ENCODE measurements around the gene ZNF831.

The ZNF831 gene

GRCh38 chr20:59258221-59258621, 94.6 kb downstream of the ZNF831 start:
- H3K9ac ChIP-seq: peak overlapping the region in 1 of 11 experiments; percentile 13; a peak in 1 of 22 replicates
- peaks cover 30 to 55% (median 39%) of the 10 kb centered on the region in 10 experiments for H3K4me1 ChIP-seq
- no peak overlapping the region for H3K4me3 ChIP-seq
- H3K36me3 ChIP-seq: no peaks in the 10 kb centered on the region
- peak overlapping the region; percentile 22 to 71 (median 48) for H3K4me2 ChIP-seq
- H3K9me3 ChIP-seq (replicated peaks in 1 of 11): no peaks in the 10 kb centered on the region
- H3K27me3 ChIP-seq: no peaks in the 10 kb centered on the region; a peak in 1 of 22 replicates
- no peaks in the 10 kb centered on the region for H4K20me1 ChIP-seq
- TF ChIP-seq Cebpa-rat (IDR thresholded peaks at IDR 0.05): no peak
- peak overlapping the region in 4 of 11 experiments; percentile 34 to 71 (median 58); a peak in 7 of 22 replicates for H3K27ac ChIP-seq

- Histone ChIP-seq H4K20me1 (no peaks in the 10 kb centered on the region), H3K9me3 (replicated peaks in 1 of 11) (no peaks in the 10 kb centered on the region), H3K27me3 (no peaks in the 10 kb centered on the region; a peak in 1 of 22 replicates), H3K36me3 (no peaks in the 10 kb centered on the region), H3K4me1 (peaks cover 13 to 43% (median 27%) of the 10 kb centered on the region in 10 experiments), H3K9ac (no peak overlapping the region), H3K4me2 (peak overlapping the region in 5 of 11 experiments; percentile 0 to 66 (median 5); a peak in 4 of 22 replicates), H3K27ac (no peak overlapping the region), H3K4me3 (no peak overlapping the region)
- no peak for TF ChIP-seq Cebpa-rat (IDR thresholded peaks at IDR 0.05)
Observed at GRCh38 chr20:59259946-59260345, 96.3 kb downstream of the ZNF831 start.

- peak overlapping the region in 4 of 11 experiments; percentile 4 to 39 (median 16); a peak in 5 of 22 replicates for H3K4me2 ChIP-seq
Observed at GRCh38 chr20:59265298-59265697, 101.7 kb downstream of the ZNF831 start.

GRCh38 chr20:59268870-59269269, 105.2 kb downstream of the ZNF831 start:
- no peaks in the 10 kb centered on the region for H3K9me3 ChIP-seq (replicated peaks in 1 of 11)
- no peaks in the 10 kb centered on the region for H3K36me3 ChIP-seq
- TF ChIP-seq Cebpa-rat (IDR thresholded peaks at IDR 0.05): no peak
- H3K27ac ChIP-seq: no peak overlapping the region
- H3K4me2 ChIP-seq: peak overlapping the region in 7 of 11 experiments; percentile 11 to 46 (median 31); a peak in 8 of 22 replicates
- no peaks in the 10 kb centered on the region for H4K20me1 ChIP-seq
- peaks cover 7 to 35% (median 22%) of the 10 kb centered on the region in 10 experiments for H3K4me1 ChIP-seq
- H3K9ac ChIP-seq: no peak overlapping the region
- no peak overlapping the region for H3K4me3 ChIP-seq
- no peaks in the 10 kb centered on the region for H3K27me3 ChIP-seq

More at GRCh38 chr20:59265298-59265697, 101.7 kb downstream of the ZNF831 start:
- H3K9me3 ChIP-seq (replicated peaks in 1 of 11): no peaks in the 10 kb centered on the region
- H3K27ac ChIP-seq: no peak overlapping the region
- H3K4me3 ChIP-seq: no peak overlapping the region
- no peaks in the 10 kb centered on the region for H3K36me3 ChIP-seq
- H3K9ac ChIP-seq: no peak overlapping the region
- no peak for TF ChIP-seq Cebpa-rat (IDR thresholded peaks at IDR 0.05)
- no peaks in the 10 kb centered on the region for H4K20me1 ChIP-seq
- peaks cover 7 to 26% (median 12%) of the 10 kb centered on the region in 10 experiments; a peak in 18 of 20 replicates for H3K4me1 ChIP-seq
- H3K27me3 ChIP-seq: no peaks in the 10 kb centered on the region

- no peak overlapping the region for H3K27ac ChIP-seq
- no peak overlapping the region for H3K9ac ChIP-seq
- no peaks in the 10 kb centered on the region for H3K9me3 ChIP-seq (replicated peaks in 1 of 11)
- H3K36me3 ChIP-seq: no peaks in the 10 kb centered on the region
- H3K4me3 ChIP-seq: no peak overlapping the region
- peak overlapping the region in 8 of 11 experiments; percentile 8 to 46 (median 27); a peak in 13 of 22 replicates for H3K4me2 ChIP-seq
- no peaks in the 10 kb centered on the region for H3K27me3 ChIP-seq
- H3K4me1 ChIP-seq: peaks cover 13 to 41% (median 29%) of the 10 kb centered on the region in 10 experiments
- no peaks in the 10 kb centered on the region for H4K20me1 ChIP-seq
- TF ChIP-seq Cebpa-rat (IDR thresholded peaks at IDR 0.05): no peak
Observed at GRCh38 chr20:59269411-59270025, 105.9 kb downstream of the ZNF831 start.

GRCh38 chr20:59270380-59270779, 106.8 kb downstream of the ZNF831 start:
- Histone ChIP-seq H3K9me3 (replicated peaks in 1 of 11) (no peaks in the 10 kb centered on the region), H4K20me1 (no peaks in the 10 kb centered on the region), H3K9ac (no peak overlapping the region), H3K4me2 (0 out of 22 replicates have a peak overlapping the region, but pooled peaks of 1 of the 11 experiments have one; percentile 46), H3K27ac (no peak overlapping the region), H3K27me3 (no peaks in the 10 kb centered on the region), H3K36me3 (no peaks in the 10 kb centered on the region), H3K4me1 (peaks cover 17 to 43% (median 37%) of the 10 kb centered on the region in 10 experiments), H3K4me3 (no peak overlapping the region)
- no peak for TF ChIP-seq Cebpa-rat (IDR thresholded peaks at IDR 0.05)

- no peaks in the 10 kb centered on the region for H3K9me3 ChIP-seq (replicated peaks in 1 of 11)
- H3K27me3 ChIP-seq: no peaks in the 10 kb centered on the region
- peak overlapping the region in 9 of 11 experiments; percentile 36 to 62 (median 40); a peak in 15 of 22 replicates for H3K27ac ChIP-seq
- H3K36me3 ChIP-seq: no peaks in the 10 kb centered on the region
- TF ChIP-seq Cebpa-rat (IDR thresholded peaks at IDR 0.05): no peak
- peak overlapping the region in 2 of 10 experiments; percentile 3 to 5; a peak in 3 of 20 replicates for H3K4me3 ChIP-seq
- peak overlapping the region; percentile 66 to 88 (median 84) for H3K4me2 ChIP-seq
- H3K9ac ChIP-seq: peak overlapping the region in 6 of 11 experiments; percentile 12 to 45 (median 38); a peak in 9 of 22 replicates
- peaks cover 22 to 77% (median 71%) of the 10 kb centered on the region in 10 experiments for H3K4me1 ChIP-seq
- H4K20me1 ChIP-seq: no peaks in the 10 kb centered on the region
Observed at GRCh38 chr20:59273739-59274357, 110.2 kb downstream of the ZNF831 start.

GRCh38 chr20:59276938-59277337, 113.3 kb downstream of the ZNF831 start:
- H3K27ac ChIP-seq: no peak overlapping the region
- no peaks in the 10 kb centered on the region for H3K9me3 ChIP-seq (replicated peaks in 1 of 11)
- H3K4me2 ChIP-seq: peak overlapping the region; percentile 28 to 88 (median 77)
- H4K20me1 ChIP-seq: no peaks in the 10 kb centered on the region
- no peak for TF ChIP-seq Cebpa-rat (IDR thresholded peaks at IDR 0.05)
- no peak overlapping the region for H3K4me3 ChIP-seq
- H3K36me3 ChIP-seq: no peaks in the 10 kb centered on the region
- H3K9ac ChIP-seq: no peak overlapping the region
- peaks cover 26 to 76% (median 69%) of the 10 kb centered on the region in 10 experiments for H3K4me1 ChIP-seq
- H3K27me3 ChIP-seq: no peaks in the 10 kb centered on the region

- no peaks in the 10 kb centered on the region for H3K27me3 ChIP-seq
- H3K27ac ChIP-seq: no peak overlapping the region
- H3K4me2 ChIP-seq: no peak overlapping the region
- no peaks in the 10 kb centered on the region for H4K20me1 ChIP-seq
- H3K9me3 ChIP-seq (replicated peaks in 1 of 11): peaks cover 0 to 14% (median 11%) of the 10 kb centered on the region in 11 experiments; a peak in 11 of 22 replicates
- no peak overlapping the region for H3K9ac ChIP-seq
- H3K4me1 ChIP-seq: peaks cover 0 to 7% (median under 1%) of the 10 kb centered on the region in 10 experiments; a peak in 7 of 20 replicates
- TF ChIP-seq Cebpa-rat (IDR thresholded peaks at IDR 0.05): no peak
- H3K36me3 ChIP-seq: no peaks in the 10 kb centered on the region
- no peak overlapping the region for H3K4me3 ChIP-seq
Observed at GRCh38 chr20:59284470-59284869, 120.8 kb downstream of the ZNF831 start.
